Stimulated activated naive CD4-positive, alpha-beta T cell treated with Interleukin-2 at 50 U/mL for 16 hours (primary cell): ENCODE data around the gene CMTR2.
A peak's percentile ranks its signal among the peaks of the same experiment; 100 is the strongest.
"Not testable (repeated sequence)": the region's sequence is repeated elsewhere in the genome, so short reads cannot be mapped to it uniquely, and the experiment has no call there.

ENCODE experiments used
- DNase-seq: peaks from one replicate; lab custom pipeline; 2025; lab: John Stamatoyannopoulos, UW

The CMTR2 gene

DNA sequence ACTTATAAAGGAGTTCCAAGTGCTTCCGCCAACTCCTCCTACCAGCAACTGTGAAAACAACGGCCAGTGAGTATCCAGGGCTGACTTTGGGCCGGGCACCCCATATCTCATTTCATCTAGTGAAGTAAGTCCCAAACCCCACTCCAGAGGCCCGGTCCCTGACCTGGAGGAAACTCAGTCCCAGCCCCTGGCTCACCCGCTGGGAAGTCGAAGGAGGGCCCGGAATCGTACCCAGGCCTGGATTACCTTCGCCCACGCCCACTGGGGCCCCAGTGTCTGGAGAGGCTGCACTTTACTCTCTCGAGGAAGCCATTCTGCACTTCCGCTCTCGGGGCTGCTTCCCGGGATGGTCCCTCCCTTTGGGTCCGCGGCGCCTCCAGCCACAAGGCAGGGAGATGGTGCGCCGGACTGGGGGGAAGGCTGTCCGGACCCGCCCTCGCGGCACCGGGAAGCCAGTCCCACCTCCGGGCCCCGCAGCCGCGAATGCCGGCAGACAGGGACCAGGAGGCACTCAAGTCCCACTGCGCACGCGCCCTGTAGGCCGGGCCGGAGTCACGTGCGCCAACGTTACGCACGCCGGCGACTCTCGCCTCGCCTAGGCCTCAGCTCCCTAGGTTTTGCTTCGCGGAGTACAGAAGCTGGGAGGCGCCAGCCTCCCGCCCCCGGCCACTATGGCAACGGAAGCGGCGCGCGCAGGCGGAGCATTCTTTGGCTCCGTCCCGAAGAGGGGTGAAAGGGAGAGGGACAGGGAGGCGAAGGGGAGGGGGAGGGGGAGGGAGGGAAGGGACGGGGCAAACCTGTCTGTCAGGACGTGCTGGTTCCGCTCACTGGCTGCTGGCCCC lies at the start of gene CMTR2:
CMTR2 (minus strand) TSS at position 513 of the 842 bp plus-strand sequence. CDS start 3,482 bp downstream, outside the sequence.
- DNase-seq, result peak; percentile 88

GRCh38 chr16:71338632-71339031 lies 49.4 kb upstream of the CMTR2 start:
- DNase-seq, result no peak

DNA sequence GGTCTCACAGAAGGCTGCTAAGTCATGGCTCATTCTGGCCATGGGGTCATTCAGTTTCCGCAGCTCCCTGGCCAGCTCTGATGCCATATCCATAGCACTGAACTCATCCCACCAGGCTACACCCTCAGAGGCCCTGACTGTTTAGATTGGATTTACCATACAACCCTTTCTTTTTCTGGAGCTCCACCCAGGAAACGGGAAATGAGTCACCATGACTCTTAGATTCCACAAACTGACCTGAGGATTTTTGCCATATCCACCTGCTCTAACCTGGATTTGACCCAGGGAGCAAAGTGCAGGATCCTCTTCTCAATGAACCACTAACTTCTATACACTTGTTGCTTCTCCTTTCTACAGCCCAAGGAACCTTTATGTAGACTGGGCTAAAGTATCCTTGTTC lies 49.0 kb upstream of the CMTR2 start:
- no peak for DNase-seq

- no peak for DNase-seq
Observed at GRCh38 chr16:71337631-71338030, 48.4 kb upstream of the CMTR2 start.

- no peak for DNase-seq
Observed at GRCh38 chr16:71328151-71328550, 38.9 kb upstream of the CMTR2 start.

GRCh38 chr16:71327720-71328119 lies 38.5 kb upstream of the CMTR2 start:
- DNase-seq, result no peak

- DNase-seq, result no peak
Observed at GRCh38 chr16:71319999-71320398, 30.8 kb upstream of the CMTR2 start.

- DNase-seq, result no peak
Observed at GRCh38 chr16:71315269-71315668, 26.1 kb upstream of the CMTR2 start.

GRCh38 chr16:71313591-71313990 lies 24.4 kb upstream of the CMTR2 start:
- not testable (repeated sequence) for DNase-seq

GRCh38 chr16:71311553-71312158 lies 22.5 kb upstream of the CMTR2 start:
- DNase-seq, result no peak

GRCh38 chr16:71303938-71304337 lies 14.7 kb upstream of the CMTR2 start:
- DNase-seq, result no peak

- no peak for DNase-seq
Observed at GRCh38 chr16:71297341-71297634, 8.1 kb upstream of the CMTR2 start.

- no peak for DNase-seq
Observed at GRCh38 chr16:71296584-71297340, 7.6 kb upstream of the CMTR2 start.

- no peak for DNase-seq
Observed at GRCh38 chr16:71295950-71296349, 6.7 kb upstream of the CMTR2 start.

DNA sequence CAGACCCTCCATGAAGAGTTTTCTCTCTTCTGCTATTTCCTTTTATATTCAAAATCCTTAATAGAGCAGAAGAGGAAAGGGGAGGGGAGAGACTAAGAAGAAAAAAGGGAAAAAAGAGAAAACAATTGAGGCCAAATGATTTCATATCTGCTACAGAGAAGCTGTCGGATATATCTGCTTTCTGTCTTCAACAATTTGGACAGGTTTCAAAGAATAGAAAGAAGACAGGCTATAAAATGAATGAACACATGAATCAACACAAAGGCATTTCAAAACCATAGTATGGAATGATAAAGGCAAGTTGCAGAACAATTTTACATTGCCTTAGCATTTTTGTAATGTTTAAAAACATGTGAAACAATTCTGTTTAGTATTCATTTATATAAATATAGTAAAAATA lies 4.7 kb upstream of the CMTR2 start:
- DNase-seq, result no peak

GRCh38 chr16:71292095-71292494 lies 2.9 kb upstream of the CMTR2 start:
- DNase-seq, result not testable (repeated sequence)

DNA sequence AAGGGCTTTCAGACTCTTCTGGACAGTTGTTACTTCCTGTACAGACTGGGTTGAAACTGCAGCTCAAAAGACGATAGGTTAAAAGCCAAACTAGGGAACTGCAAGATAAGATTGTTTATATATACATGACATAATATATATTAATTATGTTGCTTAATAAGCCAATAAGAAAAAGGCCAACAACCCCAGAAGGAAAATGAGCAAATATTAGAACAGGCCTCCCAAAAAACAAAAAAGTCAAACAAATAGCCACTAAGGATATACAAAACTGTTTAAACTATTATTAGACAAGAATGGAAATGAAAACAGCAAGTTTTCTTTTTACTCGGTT lies 495 bp upstream of the CMTR2 start:
- no peak for DNase-seq

DNA sequence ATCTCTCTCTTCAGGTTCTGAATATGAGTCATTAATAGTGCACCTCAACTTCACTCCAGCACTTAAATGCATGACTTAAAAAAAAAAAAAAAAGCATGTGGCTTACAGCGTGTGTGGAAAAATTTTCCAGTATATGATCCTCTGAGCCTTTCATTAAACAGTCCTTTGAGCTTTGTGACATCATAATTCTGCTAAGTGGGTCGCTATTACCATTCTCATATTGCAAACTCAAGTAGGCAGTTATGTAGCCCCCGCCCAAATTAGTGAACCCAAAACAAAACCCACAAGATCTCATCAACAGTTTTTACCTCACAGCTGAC lies 672 bp downstream of the CMTR2 start:
- no peak for DNase-seq

- DNase-seq, result no peak
Observed at GRCh38 chr16:71287911-71288310, 1.3 kb downstream of the CMTR2 start.

DNA sequence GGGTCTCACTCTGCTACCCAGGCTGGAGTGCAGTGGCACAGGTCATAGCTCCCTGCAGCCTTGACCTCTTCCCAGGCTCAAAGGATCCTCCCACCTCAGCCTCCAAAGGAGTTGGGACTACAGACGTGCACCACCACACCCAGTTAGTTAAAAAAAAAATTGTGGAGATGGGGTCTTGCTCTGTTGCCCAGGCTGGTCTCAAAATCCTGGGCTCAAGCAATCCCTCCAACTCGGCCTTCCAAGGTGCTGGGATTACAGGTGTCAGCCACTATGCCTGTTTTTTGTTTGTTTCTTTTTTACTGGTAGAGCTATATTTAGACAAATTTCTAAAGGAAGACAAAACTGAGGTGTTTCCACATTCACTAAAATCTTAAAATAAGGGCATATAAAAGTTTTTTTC lies 1.7 kb downstream of the CMTR2 start:
- no peak for DNase-seq

GRCh38 chr16:71283612-71284011 lies 5.6 kb downstream of the CMTR2 start:
- no peak for DNase-seq

- DNase-seq, result no peak
Observed at GRCh38 chr16:71282943-71283342, 6.3 kb downstream of the CMTR2 start.

GRCh38 chr16:71276589-71277334 lies 12.4 kb downstream of the CMTR2 start:
- DNase-seq, result no peak
